ENCODE data around the gene NAALAD2.
"Not testable (repeated sequence)": the region's sequence is repeated elsewhere in the genome, so short reads cannot be mapped to it uniquely, and the experiment has no call there.

Gene NAALAD2

GRCh38 chr11:90239967-90240636 is 105.6 kb downstream of the NAALAD2 start:
- DNase-seq (ENCODE audit: low read depth in 1 of 2, low spot score in 1 of 2), result not testable (repeated sequence)

DNA sequence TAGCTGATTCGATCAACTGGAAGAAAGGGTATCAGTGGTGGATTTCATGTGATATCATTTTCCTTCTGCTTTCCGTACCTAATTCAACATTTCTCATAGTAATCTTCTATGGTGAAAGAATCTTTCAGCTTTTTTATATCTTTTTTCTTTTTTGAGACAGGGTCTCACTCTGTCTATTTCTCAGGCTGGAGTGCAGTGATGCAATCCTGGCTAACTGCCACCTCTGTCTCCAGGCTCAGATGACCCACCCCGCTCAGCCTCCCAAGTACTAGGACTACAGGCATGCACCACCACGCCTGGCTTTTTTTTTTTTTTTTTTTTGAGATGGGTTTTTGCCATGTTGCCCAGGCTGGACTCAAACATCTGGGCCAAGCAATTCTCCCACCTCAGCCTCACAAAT is 107.0 kb downstream of the NAALAD2 start:
- DNase-seq (ENCODE audit: low read depth in 1 of 2, low spot score in 1 of 2), result no peak

Measured in stimulated activated CD4-positive, alpha-beta T cell treated with anti-CD3 and anti-CD28 coated beads, Interleukin-15, amount 100 ng/mL, for 1 hour (primary cell).